Cardiac septum (tissue), 1 donor: ENCODE data around the gene HIVEP3. TPM values are rescaled to one million over a fixed set of nuclear protein-coding genes. Genes with fewer than 3 reads are reported as not detected.

Source experiments
- DNase-seq: peaks from one replicate; pipeline ENCODE4 v3.0.0-alpha.2; 2020; ENCODE audit warnings: low spot score
- intact Hi-C: fragments of 100-400 bp; cut with DNase I; formaldehyde crosslinking; loops from one replicate; pipeline ENCODE4 v1.14.0; 2022
- total RNA-seq: library from RNA; stranded (reverse); fragmentation: NEBNext Ultra II Directional; extraction: Animal tissue kit (Norgen Biotek cat#: 25700); gene quantifications from one replicate; pipeline ENCODE4 v1.2.1, GENCODE V29; 2021
- donor health status: DM: no; HTN: no; CAD: no.

The HIVEP3 gene
- total RNA-seq, 1 donor from 2014 or later, result 3.7 TPM

DNA sequence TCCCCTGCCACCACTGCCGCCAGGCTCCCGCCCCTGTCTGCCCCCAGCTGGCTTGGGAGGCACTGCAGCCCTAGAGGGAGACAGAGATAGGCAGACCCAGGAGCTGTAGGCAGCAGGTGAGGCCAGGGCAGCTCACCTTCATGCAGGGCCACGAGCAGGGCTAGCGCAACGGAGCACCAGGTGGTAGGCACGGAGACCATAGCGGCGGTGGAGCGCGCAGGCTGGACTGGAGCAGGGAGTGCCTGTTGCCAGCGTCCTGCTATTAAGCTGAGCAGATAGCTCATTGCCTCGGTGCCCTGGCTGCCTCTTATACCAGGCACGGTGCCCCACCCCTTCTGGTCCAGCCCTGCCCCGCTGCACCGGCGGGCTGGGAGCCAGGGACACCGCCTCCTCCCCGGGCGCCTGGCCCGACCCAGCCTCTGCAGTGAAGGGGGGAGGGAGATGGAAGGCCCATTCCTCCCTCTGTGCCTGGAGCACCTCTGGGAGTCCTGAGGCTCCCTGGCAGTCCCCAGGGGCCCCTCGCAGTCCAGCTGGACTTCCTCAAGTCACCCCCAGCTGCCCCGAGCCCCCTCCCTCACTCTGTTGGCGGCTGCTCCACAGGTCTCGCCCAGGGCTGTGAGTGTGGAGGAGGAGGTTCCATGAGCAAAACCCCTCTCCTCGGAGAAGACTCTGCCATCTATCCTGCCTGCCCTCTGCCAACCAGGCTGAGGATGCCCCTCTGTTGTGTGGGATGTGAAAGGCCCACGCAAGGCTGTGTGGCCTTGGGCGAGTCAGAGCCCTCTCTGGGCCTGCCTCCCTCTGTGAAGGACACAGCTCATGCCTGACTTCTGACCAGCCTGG is 434.1 kb downstream of the HIVEP3 start, which contains the start of gene EDN2:
EDN2 (minus strand) TSS at position 282 of the 840 bp plus-strand sequence; CDS start at position 200, 82 bp downstream.
- intact Hi-C loops, result no loop called here
- no peak for DNase-seq

DNA sequence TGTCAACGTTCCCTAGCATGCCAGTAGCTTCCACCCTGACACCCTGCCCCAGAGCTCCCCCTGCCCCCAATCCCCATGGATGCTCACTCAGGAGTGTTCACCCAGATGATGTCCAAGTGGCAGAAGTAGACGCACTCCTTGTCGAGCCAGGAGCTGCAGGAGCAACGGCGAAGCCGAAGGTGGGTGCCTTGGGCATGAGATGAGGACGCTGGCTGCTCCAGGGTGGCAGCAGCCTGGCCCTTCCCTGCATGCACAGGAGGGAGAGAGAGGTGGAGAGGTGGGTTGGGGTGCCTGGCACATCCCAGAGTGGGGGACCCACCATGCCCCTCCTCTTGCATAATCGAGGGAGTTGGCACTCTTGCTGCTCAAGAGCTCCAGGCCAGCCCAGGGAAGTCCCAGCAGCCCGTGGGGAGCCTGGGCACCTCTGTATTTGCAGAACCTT is 434.7 kb downstream of the HIVEP3 start:
- intact Hi-C loops, result no loop called here
- DNase-seq, result no peak

DNA sequence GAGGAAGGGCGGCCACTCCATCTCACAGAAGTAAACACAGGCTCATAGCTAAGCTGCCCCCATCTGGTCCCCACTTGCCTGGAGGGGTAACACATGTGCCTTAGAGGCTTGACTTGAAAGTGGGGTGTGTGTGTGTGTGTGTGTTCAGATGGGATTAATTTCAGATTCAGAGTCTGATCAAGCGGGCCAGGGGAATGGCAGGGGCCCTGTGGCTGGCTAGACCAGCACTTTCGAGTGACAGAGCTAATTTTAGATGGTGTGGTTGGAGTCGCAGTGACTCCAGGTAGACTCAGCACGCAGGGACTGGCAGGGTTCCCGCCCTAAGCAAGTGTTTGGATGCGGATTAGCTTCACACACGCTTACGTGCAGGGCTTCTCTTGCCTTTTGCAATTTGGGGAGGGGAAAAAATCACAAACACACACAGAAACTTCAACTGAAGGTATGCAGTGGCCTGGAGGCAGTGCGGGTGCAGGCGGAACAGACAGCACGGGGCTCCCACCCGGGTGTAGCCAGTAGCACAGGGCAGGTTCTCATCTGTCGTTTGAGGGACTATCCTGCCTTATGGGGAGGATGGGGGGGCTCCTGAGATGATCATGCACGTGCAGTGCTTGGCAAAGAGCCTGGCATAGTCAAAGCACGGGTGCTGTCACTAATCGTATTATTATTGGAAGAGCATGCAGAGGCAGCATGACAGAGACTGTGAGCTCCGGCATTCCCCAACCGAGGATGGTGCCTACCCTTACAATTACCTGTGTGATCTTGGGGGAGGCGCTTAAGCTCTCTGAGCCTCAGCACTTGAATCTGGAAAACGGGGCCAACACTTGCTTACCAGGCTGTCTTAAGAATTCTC is 435.5 kb downstream of the HIVEP3 start:
- no peak for DNase-seq
- intact Hi-C loops, result no loop called here

DNA sequence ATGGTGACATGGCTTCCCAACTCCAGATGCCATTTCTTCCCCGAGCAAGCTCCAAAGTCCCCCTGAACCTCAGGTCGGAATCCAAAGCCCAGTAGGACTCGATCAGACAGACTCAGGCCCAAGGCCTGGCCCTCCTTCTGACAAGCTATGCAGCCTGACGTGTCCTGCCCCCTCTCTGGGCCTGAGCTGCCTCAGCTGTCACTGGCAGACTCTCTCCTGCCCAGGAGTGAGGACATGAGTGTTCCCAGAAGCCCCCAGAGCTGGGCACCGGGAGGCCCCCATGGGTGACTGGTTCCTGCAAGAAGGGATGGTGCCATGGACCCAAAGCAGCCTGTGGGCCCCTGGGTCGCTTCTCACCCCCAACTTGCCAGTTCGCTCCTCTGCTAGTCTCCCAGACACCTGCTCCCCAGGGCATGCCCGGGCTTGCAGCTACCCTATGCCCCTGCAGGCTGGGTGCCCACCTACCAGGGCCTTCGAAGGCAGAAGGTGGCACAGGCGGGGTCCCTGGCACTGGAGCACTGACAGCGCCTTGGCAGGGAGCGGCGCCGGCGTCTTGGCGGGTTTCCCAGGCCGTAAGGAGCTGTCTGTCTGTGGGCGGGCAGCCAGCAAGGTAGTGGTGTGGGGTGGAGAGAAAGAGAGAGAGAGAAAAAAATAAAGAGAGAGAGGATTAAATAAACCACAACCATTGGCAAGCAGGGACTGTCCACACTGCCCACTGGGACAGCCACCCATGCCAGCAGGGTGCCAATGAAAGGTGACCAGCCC is 436.5 kb downstream of the HIVEP3 start:
- no peak for DNase-seq
- intact Hi-C loops, result no loop called here

DNA sequence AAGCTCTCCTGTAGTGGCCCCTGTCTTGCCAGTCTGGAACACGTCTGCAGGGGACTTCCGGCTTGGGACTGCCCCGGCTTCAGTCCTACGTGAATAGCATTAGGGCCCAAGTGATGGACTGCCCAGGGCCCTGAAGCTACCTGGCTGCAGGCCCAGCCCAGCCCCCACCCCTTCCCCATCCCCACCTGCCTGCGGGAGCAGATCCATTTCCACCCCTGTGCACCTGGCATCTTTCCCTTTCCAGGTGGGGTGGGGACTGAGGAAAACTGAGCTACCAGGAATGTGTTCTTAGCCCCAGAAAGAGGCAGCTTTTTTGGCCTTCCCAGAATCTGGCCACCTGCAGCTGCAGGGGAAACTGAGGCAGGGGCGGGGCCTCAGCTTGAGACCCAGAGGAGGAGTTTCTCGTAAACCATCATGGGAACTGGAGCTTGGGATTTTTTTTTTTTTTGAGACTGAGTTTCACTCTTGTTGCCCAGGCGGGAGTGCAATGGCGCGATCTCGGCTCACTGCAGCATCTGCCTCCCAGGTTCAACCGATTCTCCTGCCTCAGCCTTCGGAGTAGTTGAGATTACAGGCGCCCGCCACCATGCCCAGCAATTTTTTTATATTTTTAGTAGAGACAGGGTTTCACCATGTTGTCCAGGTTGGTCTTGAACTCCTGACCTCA is 437.5 kb downstream of the HIVEP3 start:
- no peak for DNase-seq
- intact Hi-C loops, result no loop called here

DNA sequence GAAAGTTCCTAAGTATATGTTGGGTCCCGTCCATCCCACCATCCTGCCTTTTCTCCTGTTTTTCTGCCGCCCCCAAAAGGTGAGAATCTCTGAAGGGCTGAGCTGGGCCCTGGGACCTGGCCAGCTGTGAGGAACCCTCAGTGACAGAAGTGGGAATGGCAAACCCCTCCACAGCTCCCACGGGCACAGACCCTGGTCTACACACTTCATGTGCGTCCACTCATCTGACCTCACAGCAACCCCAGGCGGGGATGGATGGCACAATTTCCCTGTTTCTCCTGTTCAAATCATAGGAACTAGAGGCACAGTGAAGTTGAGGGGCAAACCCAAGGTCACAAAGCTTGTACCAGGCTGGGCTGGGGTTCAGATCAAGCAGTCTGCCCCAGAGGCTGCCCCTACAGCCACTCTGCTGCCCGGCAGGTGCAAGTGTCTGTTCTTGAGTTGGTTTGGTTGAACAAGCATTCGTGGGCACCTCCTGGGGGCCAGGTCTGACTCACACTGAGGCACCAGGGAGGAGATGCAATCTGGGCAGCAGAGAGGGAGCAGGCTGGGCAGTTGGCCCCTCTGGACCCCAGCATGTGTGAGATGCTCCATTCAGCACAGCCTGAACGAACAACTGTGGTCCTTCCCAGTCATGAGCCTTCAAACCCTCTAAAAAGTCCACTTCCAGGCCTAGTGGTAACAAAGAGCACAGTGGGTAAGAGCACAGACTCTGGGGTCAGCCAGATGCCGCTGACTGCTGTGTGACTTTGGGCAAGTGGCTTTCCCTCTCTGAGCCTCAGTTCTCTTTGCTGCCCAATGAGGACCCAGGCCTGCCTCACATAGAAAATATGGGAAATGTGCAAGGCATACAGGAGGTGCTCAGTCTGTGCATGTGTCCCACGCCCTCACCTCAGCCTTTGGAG is 438.3 kb downstream of the HIVEP3 start:
- DNase-seq, result no peak
- intact Hi-C loops, result no loop called here

DNA sequence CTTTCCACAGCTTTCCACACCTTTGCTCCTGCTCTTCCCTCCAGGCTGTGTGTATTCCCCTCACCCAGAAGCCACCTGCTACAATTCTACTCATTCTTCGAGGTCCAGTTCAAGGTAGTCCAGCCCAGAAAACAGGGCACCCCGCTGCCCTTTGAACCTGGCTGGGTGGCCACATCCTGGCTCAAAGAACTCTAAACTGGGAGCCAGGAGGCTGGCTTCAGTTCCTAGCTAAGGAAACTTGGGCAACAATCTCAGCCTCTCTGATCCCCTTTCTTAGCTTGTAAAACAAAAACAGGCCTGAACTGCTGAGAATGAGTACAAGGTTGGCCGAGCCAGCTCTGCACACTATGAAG is 438.9 kb downstream of the HIVEP3 start:
- intact Hi-C loops, result no loop called here
- no peak for DNase-seq

DNA sequence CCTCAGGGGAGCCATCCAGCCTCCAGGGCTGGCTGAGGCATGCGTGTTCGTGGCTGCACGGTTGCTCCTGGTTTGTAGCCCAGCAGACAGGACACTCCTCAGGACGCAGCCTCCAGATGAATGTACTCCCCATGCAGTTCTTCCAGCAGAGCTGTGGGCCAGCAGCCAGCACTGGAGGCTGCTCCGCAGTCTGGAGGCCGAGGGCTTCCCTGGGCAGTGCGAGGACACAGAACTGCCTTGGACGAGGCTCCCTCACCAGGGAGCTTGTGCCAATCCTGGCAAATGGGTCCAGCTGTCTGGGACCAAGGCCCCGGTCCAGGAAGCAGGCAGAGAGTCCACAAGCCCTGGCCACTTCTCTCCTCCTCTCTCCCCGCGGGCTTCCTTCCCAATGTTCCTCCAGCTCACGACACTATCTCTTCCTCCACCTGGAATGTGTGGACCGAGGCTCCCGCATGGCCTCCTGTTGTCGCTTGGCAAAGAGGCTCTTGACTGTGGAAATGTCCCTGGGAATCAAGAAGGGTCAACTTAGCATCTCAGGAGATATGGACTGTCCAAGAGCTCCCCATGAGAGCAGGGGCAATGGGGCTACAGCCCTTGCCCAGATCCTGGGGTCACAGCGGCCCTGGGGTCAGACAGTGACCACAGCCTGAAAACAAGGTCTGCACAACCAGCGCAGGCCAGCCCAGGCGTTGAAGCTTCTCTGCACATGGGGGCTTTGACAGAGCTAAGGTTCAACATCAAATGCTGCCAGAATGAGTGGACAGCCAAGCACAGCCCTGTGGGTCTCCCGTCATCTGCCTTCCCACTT is 439.5 kb downstream of the HIVEP3 start:
- DNase-seq, result no peak
- intact Hi-C loops, result no loop called here

DNA sequence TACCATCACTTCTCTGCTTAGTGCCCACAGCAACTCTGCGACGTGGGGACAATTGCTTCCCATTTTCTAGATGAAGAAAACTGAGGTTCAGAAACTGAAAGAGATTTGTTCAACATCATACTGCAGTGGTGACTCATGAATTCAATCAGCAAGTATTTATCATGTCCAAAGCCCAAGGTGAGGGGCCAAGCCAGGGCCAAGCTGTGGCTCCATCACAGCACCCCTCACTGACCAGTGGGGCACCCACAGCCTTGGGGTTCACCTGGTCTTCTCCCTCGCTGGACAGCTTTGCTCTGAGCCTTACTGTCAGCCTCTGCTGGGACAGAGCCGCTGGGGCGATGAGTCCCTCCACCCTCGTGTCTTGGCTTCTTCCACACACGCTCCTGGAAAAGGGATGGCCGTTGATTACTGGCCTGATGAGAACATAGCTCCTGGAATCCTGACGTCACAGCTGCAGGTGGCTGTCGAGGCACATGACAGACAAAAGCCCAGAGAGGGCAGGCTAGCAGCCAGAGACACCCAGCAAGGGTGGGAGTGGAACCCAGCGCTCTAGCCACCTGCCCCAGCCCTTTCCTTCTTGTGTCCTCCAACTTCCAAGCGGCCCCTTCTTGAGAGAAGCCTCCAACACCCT is 440.5 kb downstream of the HIVEP3 start:
- no peak for DNase-seq
- intact Hi-C loops, result no loop called here

DNA sequence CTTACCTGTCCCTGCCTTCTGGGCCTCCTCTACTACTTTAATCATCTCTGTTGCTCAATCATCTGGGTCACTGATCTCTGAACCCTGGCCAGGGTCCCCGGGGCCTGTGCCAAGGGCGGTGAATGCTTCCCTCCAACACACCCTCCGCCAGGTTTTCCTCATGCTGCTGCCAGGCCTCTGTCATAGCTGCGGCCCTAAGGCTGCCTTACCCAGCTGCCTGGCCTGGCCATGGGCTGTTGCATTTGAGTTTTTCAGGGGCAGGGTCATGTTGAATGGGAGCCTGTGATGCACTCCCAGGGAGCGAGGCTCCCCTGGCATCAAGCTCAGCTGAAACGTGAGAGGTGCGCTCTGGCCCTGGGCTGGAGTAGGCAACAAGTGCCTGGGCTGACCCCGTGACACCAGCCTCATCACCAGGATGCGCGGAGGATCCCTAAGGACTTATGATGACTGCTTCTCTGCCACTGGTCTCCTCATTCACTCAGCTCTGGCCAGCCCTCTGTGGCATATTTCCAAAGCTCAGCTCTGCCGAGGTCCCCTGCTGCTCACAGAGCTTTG is 441.8 kb downstream of the HIVEP3 start:
- intact Hi-C loops, result no loop called here
- no peak for DNase-seq

DNA sequence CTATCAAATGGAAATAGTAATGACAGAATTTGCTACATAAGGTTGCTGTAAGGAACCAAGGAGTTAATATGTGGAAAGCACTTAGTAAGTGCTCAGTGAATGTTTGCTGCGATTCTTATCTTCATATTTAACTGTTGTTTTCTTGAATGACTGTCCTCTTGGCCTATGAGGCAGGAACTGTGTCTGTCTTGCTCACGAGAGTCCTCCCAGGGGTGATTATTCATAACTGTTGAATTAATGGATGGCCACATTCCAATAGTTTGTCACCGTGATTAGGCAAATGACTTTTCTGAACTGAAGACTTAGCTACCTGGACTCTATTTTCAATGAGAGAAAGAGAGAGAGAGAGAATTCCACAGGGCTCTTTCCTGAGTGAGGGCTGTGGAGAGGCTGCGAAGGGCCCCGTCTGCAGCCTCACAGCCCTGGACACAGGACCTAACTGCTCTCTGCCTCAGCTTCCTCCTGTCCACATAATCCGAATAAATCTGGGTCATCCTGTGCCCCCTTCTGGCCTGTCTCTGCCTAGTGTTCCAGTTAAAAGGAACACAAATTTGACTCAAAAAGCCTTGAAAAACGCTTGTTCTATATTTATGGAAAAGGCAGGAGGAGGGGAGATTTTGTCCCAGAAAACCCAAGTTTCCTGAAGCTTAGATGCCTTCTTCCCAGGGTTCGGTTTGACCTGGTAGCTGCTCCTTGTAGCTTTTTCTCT is 442.7 kb downstream of the HIVEP3 start:
- DNase-seq, result no peak
- intact Hi-C loops, result no loop called here

DNA sequence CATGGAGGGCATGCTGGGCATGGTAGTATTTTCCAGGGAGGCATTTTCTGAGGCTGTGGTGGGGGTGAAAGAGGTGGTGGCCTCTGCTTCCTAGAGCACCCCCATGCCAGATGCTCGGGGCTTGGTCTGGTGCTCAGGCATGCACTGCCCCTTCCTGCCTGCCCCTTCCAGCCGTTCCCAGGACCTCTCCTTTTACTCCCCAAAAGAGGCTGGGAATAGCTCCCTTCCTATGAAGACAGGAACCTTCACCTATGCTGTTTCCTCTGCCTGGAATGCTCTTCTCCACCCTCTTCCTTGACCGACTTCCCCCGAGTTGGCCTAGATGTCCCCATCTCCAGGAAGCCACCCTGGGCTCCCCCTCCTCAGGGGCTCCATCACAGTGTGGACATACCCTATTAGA is 443.4 kb downstream of the HIVEP3 start:
- intact Hi-C loops, result no loop called here
- DNase-seq, result no peak

DNA sequence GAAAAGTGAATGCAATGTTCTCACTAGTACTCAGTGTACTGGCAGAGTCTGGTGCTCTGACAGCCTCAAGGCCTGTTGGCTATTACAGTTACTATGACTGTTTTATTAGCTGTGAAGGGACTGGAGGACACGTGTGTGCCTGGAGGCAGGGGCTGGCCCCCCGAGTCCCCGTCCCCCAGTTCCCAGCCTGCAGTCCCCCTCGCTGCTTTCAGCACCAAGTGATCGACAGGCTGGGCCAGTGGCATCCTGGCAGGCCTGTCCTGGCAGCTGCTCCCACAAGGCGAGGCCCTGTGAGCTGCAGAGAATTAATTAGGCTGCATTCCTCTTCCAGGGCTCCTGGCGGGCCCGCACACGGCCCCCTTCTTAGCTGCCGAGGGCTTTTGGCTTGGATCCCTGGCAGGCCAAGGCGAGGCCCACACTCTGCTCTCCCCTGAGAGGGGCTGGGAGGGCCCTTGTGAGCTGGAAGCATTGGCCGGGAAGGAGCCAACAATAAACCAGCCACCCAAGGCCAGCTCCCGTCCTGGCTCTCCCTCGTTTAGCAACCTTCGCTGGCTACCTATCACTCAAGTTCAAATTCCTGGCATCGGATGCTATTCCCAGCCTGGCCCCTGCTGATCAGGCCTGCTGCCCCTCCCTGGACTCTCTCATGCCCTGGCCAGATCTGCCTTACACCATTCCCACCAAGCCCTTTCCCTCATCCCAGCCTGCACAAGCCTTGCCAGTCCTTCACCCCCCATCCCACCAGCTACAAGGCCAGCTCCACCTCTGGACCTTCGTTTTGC is 444.0 kb downstream of the HIVEP3 start:
- no peak for DNase-seq
- intact Hi-C loops, result no loop called here

DNA sequence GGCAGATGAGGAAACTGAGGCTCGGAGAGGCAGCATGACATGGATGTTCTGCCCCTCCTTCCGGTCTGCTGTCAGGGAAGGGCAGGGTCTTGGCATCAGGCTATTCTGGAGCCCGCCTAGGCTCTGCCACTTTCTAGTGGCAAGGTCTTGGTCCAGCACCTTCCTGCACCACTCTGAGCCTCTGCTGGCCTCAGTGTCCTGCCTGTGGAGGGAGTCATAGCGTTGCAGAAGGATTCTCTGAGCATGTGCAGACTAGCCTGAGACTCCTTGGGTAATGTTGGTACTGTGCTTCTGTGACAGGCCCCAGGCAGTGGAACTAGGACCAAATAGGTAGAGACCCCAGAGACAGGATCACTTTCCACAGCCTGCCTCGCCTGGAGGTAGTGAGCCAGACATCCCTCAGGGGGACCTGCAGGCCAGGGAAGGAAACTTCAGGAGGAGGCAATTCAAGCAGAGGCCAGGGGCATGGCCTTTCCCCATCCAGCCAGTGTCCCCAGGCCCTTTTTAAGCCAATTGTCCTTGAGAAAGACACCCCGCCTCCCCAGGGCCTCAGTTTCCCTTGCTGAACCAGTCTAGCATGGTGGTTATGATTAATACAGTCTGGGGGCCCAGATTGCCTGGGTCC is 444.9 kb downstream of the HIVEP3 start:
- intact Hi-C loops, result no loop called here

DNA sequence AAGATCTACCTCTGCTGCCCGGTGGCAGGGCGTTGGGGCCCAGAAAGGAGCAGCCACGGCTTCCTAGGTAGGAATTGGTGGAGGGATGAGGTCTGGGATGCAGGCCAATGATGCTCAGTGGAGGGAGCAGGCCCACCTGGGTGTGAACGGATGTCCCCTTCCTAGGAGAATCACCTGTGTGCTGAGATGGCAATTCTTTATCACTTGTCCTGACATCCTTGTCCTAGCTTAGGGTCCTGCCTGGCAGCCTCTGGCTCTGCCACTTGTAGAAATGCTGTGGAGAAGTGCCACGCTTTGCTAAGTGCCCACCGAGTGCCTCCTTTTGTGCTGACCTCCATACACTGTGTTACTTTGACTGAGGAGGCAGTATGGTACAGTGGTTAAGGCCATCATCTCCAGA is 447.1 kb downstream of the HIVEP3 start:
- no peak for DNase-seq
- intact Hi-C loops, result no loop called here

More for the DNA sequence above, 444.9 kb downstream of the HIVEP3 start:
- DNase-seq, result no peak
